ENCODE results near the gene OBSCN.

- TF ChIP-seq CTCF (IDR thresholded peaks at IDR 0.05) (no peak), POLR2A (IDR thresholded peaks at IDR 0.05) (no peak)
Observed at GRCh38 chr1:228391411-228392020, 183.7 kb downstream of the OBSCN start.

Data from prostate gland (tissue), 2 donors.